Progenitor cell of endocrine pancreas (in vitro differentiated cells): Measurements from ENCODE around the gene RHOBTB1. TPM values are rescaled to one million over a fixed set of nuclear protein-coding genes. Genes with fewer than 3 reads are reported as not detected.
"Not testable (repeated sequence)": the region's sequence is repeated elsewhere in the genome, so short reads cannot be mapped to it uniquely, and the experiment has no call there.

Source experiments
- DNase-seq: peaks from one replicate; pipeline ENCODE4 v3.0.0; 2021; ENCODE audit warnings: low spot score; ENCODE audit not compliant: unreplicated experiment
- H3K27ac Mint-ChIP-seq: 2 replicates; pipeline ENCODE4 v1.8.0; 2021; ENCODE audit warnings: mild to moderate bottlenecking, moderate library complexity, mixed read lengths
- H3K27me3 Mint-ChIP-seq: 2 replicates; pipeline ENCODE4 v1.8.0; 2021; ENCODE audit warnings: mixed read lengths
- H3K36me3 Mint-ChIP-seq: 2 replicates; pipeline ENCODE4 v1.8.0; 2022; ENCODE audit warnings: mixed read lengths; ENCODE audit not compliant: insufficient read depth
- H3K4me1 Mint-ChIP-seq: 2 replicates; pipeline ENCODE4 v1.8.0; 2021; ENCODE audit warnings: low read depth, mixed read lengths
- H3K4me3 Mint-ChIP-seq: 2 replicates; pipeline ENCODE4 v1.8.0; 2021; ENCODE audit warnings: low read depth, mild to moderate bottlenecking, moderate library complexity, mixed read lengths
- H3K9me3 Mint-ChIP-seq: 2 replicates; pipeline ENCODE4 v1.8.0; 2021; ENCODE audit warnings: low read depth, mixed read lengths
- CTCF ChIP-seq: fragments of 200-600 bp; sonication (generic); IDR thresholded peaks from one replicate; pipeline ENCODE4 v1.5.0; 2021; ENCODE audit warnings: antibody characterized with exemption, mild to moderate bottlenecking; ENCODE audit not compliant: unreplicated experiment
- total RNA-seq: library from RNA; stranded (reverse); gene quantifications from 2 replicates; pipeline ENCODE4 v1.2.1, GENCODE V29; 2021

The RHOBTB1 gene
- total RNA-seq, 1 donor from 2014 or later, result 21.7 TPM

GRCh38 chr10:60911216-60911615 lies 32.8 kb downstream of the RHOBTB1 start:
- H3K36me3 Mint-ChIP-seq, result peaks cover 44% of the 10 kb centered on the region
- no peak overlapping the region for H3K4me3 Mint-ChIP-seq
- H3K4me1 Mint-ChIP-seq, result no peaks in the 10 kb centered on the region
- no peak overlapping the region for H3K27ac Mint-ChIP-seq
- DNase-seq, result no peak
- no peaks in the 10 kb centered on the region for H3K27me3 Mint-ChIP-seq
- peaks cover 12% of the 10 kb centered on the region for H3K9me3 Mint-ChIP-seq
- no peak for TF ChIP-seq CTCF

- H3K9me3 Mint-ChIP-seq, result peaks cover 15% of the 10 kb centered on the region
- DNase-seq, result no peak
- no peak for TF ChIP-seq CTCF
- peaks cover 48% of the 10 kb centered on the region for H3K36me3 Mint-ChIP-seq
- no peak overlapping the region for H3K27ac Mint-ChIP-seq
- H3K27me3 Mint-ChIP-seq, result no peaks in the 10 kb centered on the region
- H3K4me1 Mint-ChIP-seq, result no peaks in the 10 kb centered on the region
- H3K4me3 Mint-ChIP-seq, result no peak overlapping the region
Measured at GRCh38 chr10:60910543-60910942, 33.4 kb downstream of the RHOBTB1 start.

GRCh38 chr10:60908896-60909295 lies 35.1 kb downstream of the RHOBTB1 start:
- Mint-ChIP-seq H3K9me3 (peaks cover 15% of the 10 kb centered on the region), H3K4me1 (no peaks in the 10 kb centered on the region), H3K36me3 (peaks cover 50% of the 10 kb centered on the region), H3K4me3 (no peak overlapping the region), H3K27me3 (no peaks in the 10 kb centered on the region), H3K27ac (no peak overlapping the region)
- no peak for DNase-seq
- no peak for TF ChIP-seq CTCF

- H3K4me1 Mint-ChIP-seq, result no peaks in the 10 kb centered on the region
- peaks cover 15% of the 10 kb centered on the region for H3K9me3 Mint-ChIP-seq
- DNase-seq, result no peak
- H3K36me3 Mint-ChIP-seq, result peaks cover 55% of the 10 kb centered on the region
- TF ChIP-seq CTCF, result no peak
- H3K4me3 Mint-ChIP-seq, result no peak overlapping the region
- no peaks in the 10 kb centered on the region for H3K27me3 Mint-ChIP-seq
- H3K27ac Mint-ChIP-seq, result no peak overlapping the region
Measured at GRCh38 chr10:60908031-60908430, 36.0 kb downstream of the RHOBTB1 start.

- H3K9me3 Mint-ChIP-seq, result peaks cover 15% of the 10 kb centered on the region
- H3K27me3 Mint-ChIP-seq, result no peaks in the 10 kb centered on the region
- H3K4me3 Mint-ChIP-seq, result no peak overlapping the region
- H3K27ac Mint-ChIP-seq, result no peak overlapping the region
- DNase-seq, result no peak
- no peaks in the 10 kb centered on the region for H3K4me1 Mint-ChIP-seq
- peaks cover 55% of the 10 kb centered on the region for H3K36me3 Mint-ChIP-seq
- no peak for TF ChIP-seq CTCF
Measured at GRCh38 chr10:60907236-60907635, 36.7 kb downstream of the RHOBTB1 start.

GRCh38 chr10:60906825-60907224 lies 37.2 kb downstream of the RHOBTB1 start:
- DNase-seq, H3K4me1 Mint-ChIP-seq, H3K27ac Mint-ChIP-seq, H3K4me3 Mint-ChIP-seq, H3K27me3 Mint-ChIP-seq: not testable (repeated sequence)
- peaks cover 15% of the 10 kb centered on the region for H3K9me3 Mint-ChIP-seq
- peaks cover 57% of the 10 kb centered on the region for H3K36me3 Mint-ChIP-seq
